Coronary artery (tissue), 2 donors: ENCODE measurements around the gene VWA8.

Experiments
- DNase-seq: peaks from one replicate; pipeline ENCODE4 v3.0.0-alpha.2; 2017; ENCODE audit warnings: low spot score
- H3K27ac ChIP-seq, 2 donors: fragments of 200-600 bp; sonication (generic); one replicate each; pipeline ENCODE4 v1.5.1; 2016 to 2019
- H3K4me3 ChIP-seq: fragments of 200-600 bp; sonication (generic); 2 replicates; pipeline ENCODE4 v1.5.1; 2016; ENCODE audit warnings: mild to moderate bottlenecking, moderate library complexity
- CTCF ChIP-seq: fragments of 200-600 bp; sonication (generic); IDR thresholded peaks from one replicate; pipeline ENCODE4 v1.5.1; 2019; ENCODE audit warnings: antibody characterized with exemption

VWA8 gene

DNA sequence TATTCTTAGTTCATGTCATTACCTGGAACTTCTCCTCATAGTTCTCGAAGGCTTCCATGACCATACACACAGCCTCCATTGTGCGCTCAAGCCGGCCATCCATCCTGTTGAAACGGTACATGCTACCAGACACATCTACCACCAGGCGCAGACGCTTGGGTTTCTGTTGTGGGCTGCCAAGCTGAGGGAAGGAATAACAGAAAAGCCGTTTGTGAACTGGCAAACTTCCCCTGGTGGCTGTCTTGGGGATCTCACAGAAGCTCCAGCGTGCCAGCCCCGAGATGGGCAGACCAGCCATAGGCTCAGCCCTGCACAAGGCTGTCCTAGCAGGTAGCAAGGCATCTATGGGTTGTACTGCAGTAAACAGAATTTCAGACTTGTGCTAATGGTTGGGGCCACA is 373.4 kb downstream of the VWA8 start:
- no peak for TF ChIP-seq CTCF
- Histone ChIP-seq H3K4me3 (no peak overlapping the region), H3K27ac (no peak overlapping the region)
- DNase-seq = no peak

GRCh38 chr13:41586216-41586615 is 374.7 kb downstream of the VWA8 start:
- Histone ChIP-seq H3K27ac (no peak overlapping the region), H3K4me3 (no peak overlapping the region)
- DNase-seq = no peak
- TF ChIP-seq CTCF = no peak

GRCh38 chr13:41582027-41582463 is 378.9 kb downstream of the VWA8 start:
- no peak for TF ChIP-seq CTCF
- no peak overlapping the region for H3K4me3 ChIP-seq
- no peak overlapping the region for H3K27ac ChIP-seq
- DNase-seq = no peak

- no peak overlapping the region for H3K27ac ChIP-seq
- no peak for TF ChIP-seq CTCF
- DNase-seq = no peak
- no peak overlapping the region for H3K4me3 ChIP-seq
Observed at GRCh38 chr13:41580345-41580744, 380.6 kb downstream of the VWA8 start.

DNA sequence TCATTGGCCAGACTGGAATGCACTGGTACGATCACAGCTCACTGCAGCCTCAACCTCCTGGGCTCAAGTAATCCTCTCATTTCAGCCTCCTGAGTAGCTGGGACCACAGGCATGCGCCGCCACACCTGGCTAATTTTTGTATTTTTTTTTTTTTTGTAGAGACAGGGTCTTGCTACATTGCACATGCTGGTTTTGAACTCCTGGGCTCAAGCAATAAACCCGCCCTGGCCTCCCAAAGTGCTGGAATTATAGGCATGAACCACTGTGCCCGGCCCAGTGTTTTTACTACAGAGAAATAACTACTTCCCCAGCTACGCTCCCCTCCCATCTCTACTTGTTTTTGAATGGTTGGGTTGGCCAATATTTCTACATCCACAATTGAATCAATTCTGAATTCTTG is 381.0 kb downstream of the VWA8 start:
- DNase-seq = no peak
- no peak for TF ChIP-seq CTCF

GRCh38 chr13:41579168-41579567 is 381.7 kb downstream of the VWA8 start:
- Histone ChIP-seq H3K4me3 (no peak overlapping the region), H3K27ac (no peak overlapping the region)
- no peak for TF ChIP-seq CTCF
- DNase-seq = no peak

More for the DNA sequence above, 381.0 kb downstream of the VWA8 start:
- Histone ChIP-seq H3K4me3 (no peak overlapping the region), H3K27ac (no peak overlapping the region)

GRCh38 chr13:41578371-41578770 is 382.5 kb downstream of the VWA8 start:
- Histone ChIP-seq H3K27ac (no peak overlapping the region), H3K4me3 (no peak overlapping the region)
- no peak for TF ChIP-seq CTCF
- no peak for DNase-seq
